ENCODE measurements around the gene FPR2. TPM values are rescaled to one million over a fixed set of nuclear protein-coding genes. Genes with fewer than 3 reads are reported as not detected.

The FPR2 gene
- polyA plus RNA-seq, 3 donors: 36.2 to 108 (median 70.3) TPM

- Histone ChIP-seq H3K4me3 (replicated peaks in 1 of 3; ENCODE audit: low read depth in 2 of 3, low read length in 3 of 3) (no peak overlapping the region), H3K9me3 (replicated peaks in 1 of 2; ENCODE audit: control insufficient read depth in 1 of 2, insufficient read depth in 1 of 2, low read length in 2 of 2) (no peaks in the 10 kb centered on the region), H3K79me2 (ENCODE audit: insufficient read depth, low read length) (no peaks in the 10 kb centered on the region), H3K36me3 (replicated peaks in 1 of 2; ENCODE audit: control insufficient read depth in 1 of 2, insufficient read depth in 2 of 2, low read length in 2 of 2) (no peaks in the 10 kb centered on the region), H2AFZ (ENCODE audit: insufficient read depth, low read depth, low read length, poor library complexity, severe bottlenecking) (no peak overlapping the region), H3K4me2 (replicated peaks; ENCODE audit: extremely low read depth, low read length, poor library complexity, severe bottlenecking) (no peak overlapping the region), H3K9ac (ENCODE audit: insufficient read depth, low read length, poor library complexity, severe bottlenecking) (no peak overlapping the region), H3K4me1 (ENCODE audit: control insufficient read depth in 1 of 2, insufficient read depth in 2 of 2, low read length in 2 of 2) (peaks cover 14 to 27% of the 10 kb centered on the region in 2 donors), H3K27ac (ENCODE audit: low read depth in 1 of 2, low read length in 2 of 2) (no peak overlapping the region), H3K27me3 (ENCODE audit: control insufficient read depth in 2 of 2, insufficient read depth in 2 of 2, low read length in 2 of 2) (peaks cover 46 to 53% of the 10 kb centered on the region in 2 donors), H4K20me1 (ENCODE audit: insufficient read depth, low read length) (no peaks in the 10 kb centered on the region)
- Mint-ChIP-seq H3K4me1 (peaks cover 27% of the 10 kb centered on the region), H3K27ac (no peak overlapping the region), H3K9me3 (peaks cover 5 to 31% (median 13%) of the 10 kb centered on the region in 7 donors), H3K27me3 (ENCODE audit: low read depth in 3 of 3) (peaks cover 52 to 66% (median 54%) of the 10 kb centered on the region in 3 donors), H3K4me3 (peak overlapping the region in 1 of 2 donors; percentile 36), H3K36me3 (peaks cover 8 to 15% of the 10 kb centered on the region in 2 donors)
- TF ChIP-seq CTCF (IDR thresholded peaks at IDR 0.05): no peak
- WGBS (ENCODE audit: insufficient coverage): 94% methylated on average over 6 of the region's 11 CpGs
- DNase-seq: no peak
- intact Hi-C loops (cut with micrococcal nuclease): no loop called here
Measured at GRCh38 chr19:51716925-51717324, 44.1 kb upstream of the FPR2 start.

GRCh38 chr19:51719251-51719988, 41.6 kb upstream of the FPR2 start:
- Histone ChIP-seq H3K36me3 (replicated peaks in 1 of 2; ENCODE audit: control insufficient read depth in 1 of 2, insufficient read depth in 2 of 2, low read length in 2 of 2) (no peaks in the 10 kb centered on the region), H3K79me2 (ENCODE audit: insufficient read depth, low read length) (no peaks in the 10 kb centered on the region), H3K4me1 (ENCODE audit: control insufficient read depth in 1 of 2, insufficient read depth in 2 of 2, low read length in 2 of 2) (peaks cover 0 to 12% of the 10 kb centered on the region in 2 donors), H3K27me3 (ENCODE audit: control insufficient read depth in 2 of 2, insufficient read depth in 2 of 2, low read length in 2 of 2) (peaks cover 65 to 78% of the 10 kb centered on the region in 2 donors), H3K9me3 (replicated peaks in 1 of 2; ENCODE audit: control insufficient read depth in 1 of 2, insufficient read depth in 1 of 2, low read length in 2 of 2) (no peaks in the 10 kb centered on the region), H3K4me2 (replicated peaks; ENCODE audit: extremely low read depth, low read length, poor library complexity, severe bottlenecking) (peak overlapping the region; percentile 40), H2AFZ (ENCODE audit: insufficient read depth, low read depth, low read length, poor library complexity, severe bottlenecking) (peak overlapping the region; percentile 38), H4K20me1 (ENCODE audit: insufficient read depth, low read length) (no peaks in the 10 kb centered on the region), H3K9ac (ENCODE audit: insufficient read depth, low read length, poor library complexity, severe bottlenecking) (no peak overlapping the region), H3K4me3 (replicated peaks in 1 of 3; ENCODE audit: low read depth in 2 of 3, low read length in 3 of 3) (peak overlapping the region in 1 of 3 experiments; percentile 48), H3K27ac (ENCODE audit: low read depth in 1 of 2, low read length in 2 of 2) (no peak overlapping the region)
- DNase-seq: no peak
- TF ChIP-seq CTCF (IDR thresholded peaks at IDR 0.05): no peak
- H3K9me3 Mint-ChIP-seq: peaks cover 8 to 32% (median 13%) of the 10 kb centered on the region in 7 donors
- intact Hi-C loops (cut with micrococcal nuclease): no loop called here
- H3K36me3 Mint-ChIP-seq: peaks cover 8 to 17% of the 10 kb centered on the region in 2 donors
- WGBS (ENCODE audit: insufficient coverage): 5% methylated on average over 77 of the region's 83 CpGs
- H3K4me1 Mint-ChIP-seq: peaks cover 14% of the 10 kb centered on the region
- H3K27ac Mint-ChIP-seq: peak overlapping the region in 1 of 7 donors; percentile 83
- H3K4me3 Mint-ChIP-seq: peak overlapping the region in 1 of 2 donors; percentile 85
- peaks cover 63 to 74% (median 74%) of the 10 kb centered on the region in 3 donors for H3K27me3 Mint-ChIP-seq (ENCODE audit: low read depth in 3 of 3)

Measured in CD14-positive monocyte (primary cell).